HepG2 (cell line): Measurements from ENCODE around the gene PTK7.

ENCODE experiments used
- ETV6 ChIP-seq: sonication (generic); formaldehyde crosslinking; conservative IDR thresholded peaks from 2 replicates; pipeline ENCODE4 v1.4.0; 2020; ENCODE audit warnings: missing genetic modification reagents
- JUN ChIP-seq: sonication (generic); formaldehyde crosslinking; IDR thresholded peaks from 2 replicates; pipeline ENCODE4 v1.4.0; 2020; ENCODE audit warnings: mild to moderate bottlenecking, missing genetic modification reagents
- ZFYVE20 ChIP-seq: sonication (generic); formaldehyde crosslinking; IDR thresholded peaks from 2 replicates; pipeline ENCODE4 v1.8.0; 2023; ENCODE audit warnings: low read depth, mild to moderate bottlenecking, moderate library complexity, missing genetic modification reagents, borderline replicate concordance
- ZZZ3 ChIP-seq: sonication (generic); formaldehyde crosslinking; IDR thresholded peaks from 2 replicates; pipeline ENCODE4 v1.4.0; 2020; ENCODE audit warnings: missing genetic modification reagents, mild to moderate bottlenecking, borderline replicate concordance

- TF ChIP-seq ZZZ3 (CRISPR knock-in tag) (no peak), ZFYVE20 (CRISPR knock-in tag) (no peak), ETV6 (CRISPR knock-in tag) (no peak), JUN (CRISPR knock-in tag) (no peak)
Observed at GRCh38 chr6:43093436-43094289, 17.5 kb downstream of the PTK7 start.
